ENCODE data around the gene CCR5. TPM values are rescaled to one million over a fixed set of nuclear protein-coding genes. Genes with fewer than 3 reads are reported as not detected.

Gene CCR5
- total and polyA plus RNA-seq, 9 donors, result 0.13 to 0.52 (median 0.38) TPM

- WGBS (ENCODE audit: insufficient coverage), result 50% methylated on average over 1 of the region's 6 CpGs
- H3K36me3 ChIP-seq (ENCODE audit: control insufficient read depth, insufficient read depth, low read length), result no peaks in the 10 kb centered on the region
- no peaks in the 10 kb centered on the region for H3K9me3 ChIP-seq (replicated peaks; ENCODE audit: control insufficient read depth, low read depth, low read length)
- no peaks in the 10 kb centered on the region for H3K4me1 ChIP-seq (ENCODE audit: control insufficient read depth, insufficient read depth, low read length)
- H3K4me3 ChIP-seq (ENCODE audit: low read length), result no peak overlapping the region
- peaks cover 18% of the 10 kb centered on the region for H3K27me3 ChIP-seq (ENCODE audit: control insufficient read depth, insufficient read depth, low read length)
- no peak for DNase-seq
- peak overlapping the region; percentile 42 for H3K27ac ChIP-seq (ENCODE audit: low read length)
Measured at GRCh38 chr3:46369675-46370132, 1.0 kb upstream of the CCR5 start.

- Histone ChIP-seq H3K27ac (ENCODE audit: low read length) (no peak overlapping the region), H3K27me3 (ENCODE audit: control insufficient read depth, insufficient read depth, low read length) (peaks cover 19% of the 10 kb centered on the region), H3K4me3 (ENCODE audit: low read length) (no peak overlapping the region), H3K9me3 (replicated peaks; ENCODE audit: control insufficient read depth, low read depth, low read length) (no peaks in the 10 kb centered on the region), H3K4me1 (ENCODE audit: control insufficient read depth, insufficient read depth, low read length) (no peaks in the 10 kb centered on the region), H3K36me3 (ENCODE audit: control insufficient read depth, insufficient read depth, low read length) (no peaks in the 10 kb centered on the region)
- WGBS (ENCODE audit: insufficient coverage), result 89% methylated on average over 4 of the region's 10 CpGs
- DNase-seq, result no peak
Measured at GRCh38 chr3:46371519-46372340, 984 bp downstream of the CCR5 start.

GRCh38 chr3:46372492-46373359 lies 2.0 kb downstream of the CCR5 start:
- H3K27ac ChIP-seq (ENCODE audit: low read length), result no peak overlapping the region
- no peaks in the 10 kb centered on the region for H3K9me3 ChIP-seq (replicated peaks; ENCODE audit: control insufficient read depth, low read depth, low read length)
- H3K4me3 ChIP-seq (ENCODE audit: low read length), result no peak overlapping the region
- H3K27me3 ChIP-seq (ENCODE audit: control insufficient read depth, insufficient read depth, low read length), result peaks cover 23% of the 10 kb centered on the region
- no peaks in the 10 kb centered on the region for H3K36me3 ChIP-seq (ENCODE audit: control insufficient read depth, insufficient read depth, low read length)
- 81% methylated on average over 4 of the region's 9 CpGs for WGBS (ENCODE audit: insufficient coverage)
- no peak for DNase-seq
- H3K4me1 ChIP-seq (ENCODE audit: control insufficient read depth, insufficient read depth, low read length), result no peaks in the 10 kb centered on the region

GRCh38 chr3:46374755-46375154 lies 4.0 kb downstream of the CCR5 start:
- no peak overlapping the region for H3K27ac ChIP-seq (ENCODE audit: low read length)
- WGBS (ENCODE audit: insufficient coverage), result 74% methylated on average over 3 of the region's 3 CpGs
- H3K4me1 ChIP-seq (ENCODE audit: control insufficient read depth, insufficient read depth, low read length), result no peaks in the 10 kb centered on the region
- H3K4me3 ChIP-seq (ENCODE audit: low read length), result no peak overlapping the region
- H3K27me3 ChIP-seq (ENCODE audit: control insufficient read depth, insufficient read depth, low read length), result peaks cover 17% of the 10 kb centered on the region
- DNase-seq, result no peak
- H3K9me3 ChIP-seq (replicated peaks; ENCODE audit: control insufficient read depth, low read depth, low read length), result no peaks in the 10 kb centered on the region
- no peaks in the 10 kb centered on the region for H3K36me3 ChIP-seq (ENCODE audit: control insufficient read depth, insufficient read depth, low read length)

DNA sequence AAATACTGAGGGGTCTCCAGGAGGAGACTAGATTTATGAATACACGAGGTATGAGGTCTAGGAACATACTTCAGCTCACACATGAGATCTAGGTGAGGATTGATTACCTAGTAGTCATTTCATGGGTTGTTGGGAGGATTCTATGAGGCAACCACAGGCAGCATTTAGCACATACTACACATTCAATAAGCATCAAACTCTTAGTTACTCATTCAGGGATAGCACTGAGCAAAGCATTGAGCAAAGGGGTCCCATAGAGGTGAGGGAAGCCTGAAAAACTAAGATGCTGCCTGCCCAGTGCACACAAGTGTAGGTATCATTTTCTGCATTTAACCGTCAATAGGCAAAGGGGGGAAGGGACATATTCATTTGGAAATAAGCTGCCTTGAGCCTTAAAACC lies 4.5 kb downstream of the CCR5 start:
- no peak overlapping the region for H3K4me3 ChIP-seq (ENCODE audit: low read length)
- H3K9me3 ChIP-seq (replicated peaks; ENCODE audit: control insufficient read depth, low read depth, low read length), result no peaks in the 10 kb centered on the region
- H3K36me3 ChIP-seq (ENCODE audit: control insufficient read depth, insufficient read depth, low read length), result no peaks in the 10 kb centered on the region
- no peaks in the 10 kb centered on the region for H3K4me1 ChIP-seq (ENCODE audit: control insufficient read depth, insufficient read depth, low read length)
- no peak for DNase-seq
- H3K27me3 ChIP-seq (ENCODE audit: control insufficient read depth, insufficient read depth, low read length), result peaks cover 16% of the 10 kb centered on the region
- no peak overlapping the region for H3K27ac ChIP-seq (ENCODE audit: low read length)
- WGBS (ENCODE audit: insufficient coverage), result no CpG with 5 or more reads among the region's 2 CpGs

DNA sequence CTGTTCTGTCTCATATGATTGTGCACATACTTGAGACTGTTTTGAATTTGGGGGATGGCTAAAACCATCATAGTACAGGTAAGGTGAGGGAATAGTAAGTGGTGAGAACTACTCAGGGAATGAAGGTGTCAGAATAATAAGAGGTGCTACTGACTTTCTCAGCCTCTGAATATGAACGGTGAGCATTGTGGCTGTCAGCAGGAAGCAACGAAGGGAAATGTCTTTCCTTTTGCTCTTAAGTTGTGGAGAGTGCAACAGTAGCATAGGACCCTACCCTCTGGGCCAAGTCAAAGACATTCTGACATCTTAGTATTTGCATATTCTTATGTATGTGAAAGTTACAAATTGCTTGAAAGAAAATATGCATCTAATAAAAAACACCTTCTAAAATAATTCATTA lies 5.1 kb downstream of the CCR5 start:
- Histone ChIP-seq H3K4me3 (ENCODE audit: low read length) (no peak overlapping the region), H3K27me3 (ENCODE audit: control insufficient read depth, insufficient read depth, low read length) (peaks cover 16% of the 10 kb centered on the region), H3K36me3 (ENCODE audit: control insufficient read depth, insufficient read depth, low read length) (no peaks in the 10 kb centered on the region), H3K27ac (ENCODE audit: low read length) (no peak overlapping the region), H3K9me3 (replicated peaks; ENCODE audit: control insufficient read depth, low read depth, low read length) (no peaks in the 10 kb centered on the region), H3K4me1 (ENCODE audit: control insufficient read depth, insufficient read depth, low read length) (peaks cover 5% of the 10 kb centered on the region)
- 25% methylated on average over 1 of the region's 2 CpGs for WGBS (ENCODE audit: insufficient coverage)
- DNase-seq, result no peak

DNA sequence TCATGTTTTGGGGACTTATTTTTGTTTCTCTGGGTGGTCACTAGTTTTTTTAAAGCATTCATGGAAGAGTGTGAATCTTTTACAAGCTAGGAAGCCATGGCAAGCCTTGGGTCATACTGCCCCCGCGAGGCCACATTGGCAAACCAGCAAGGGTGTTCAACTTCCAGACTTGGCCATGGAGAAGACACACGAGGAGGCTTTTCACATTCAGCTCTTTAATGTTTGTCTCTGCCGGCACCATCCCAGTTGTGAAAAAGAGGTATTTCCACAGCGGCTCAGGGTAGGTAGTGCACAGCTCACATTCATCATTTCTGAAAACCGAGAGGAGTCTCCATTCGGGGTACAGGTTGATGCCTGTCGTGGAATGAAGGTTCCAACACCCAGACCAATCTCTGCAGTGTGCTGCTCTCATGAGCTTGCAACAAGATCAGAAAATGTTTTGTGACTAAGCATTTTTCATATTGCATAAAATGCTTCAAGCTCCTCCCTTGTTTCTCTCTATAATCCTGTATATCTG lies 7.7 kb downstream of the CCR5 start:
- DNase-seq, result peak; percentile 50
- H3K36me3 ChIP-seq (ENCODE audit: control insufficient read depth, insufficient read depth, low read length), result no peaks in the 10 kb centered on the region
- WGBS (ENCODE audit: insufficient coverage), result 39% methylated on average over 7 of the region's 8 CpGs
- no peak overlapping the region for H3K27ac ChIP-seq (ENCODE audit: low read length)
- no peaks in the 10 kb centered on the region for H3K9me3 ChIP-seq (replicated peaks; ENCODE audit: control insufficient read depth, low read depth, low read length)
- H3K27me3 ChIP-seq (ENCODE audit: control insufficient read depth, insufficient read depth, low read length), result peaks cover 16% of the 10 kb centered on the region
- no peak overlapping the region for H3K4me3 ChIP-seq (ENCODE audit: low read length)
- H3K4me1 ChIP-seq (ENCODE audit: control insufficient read depth, insufficient read depth, low read length), result peaks cover 5% of the 10 kb centered on the region

DNA sequence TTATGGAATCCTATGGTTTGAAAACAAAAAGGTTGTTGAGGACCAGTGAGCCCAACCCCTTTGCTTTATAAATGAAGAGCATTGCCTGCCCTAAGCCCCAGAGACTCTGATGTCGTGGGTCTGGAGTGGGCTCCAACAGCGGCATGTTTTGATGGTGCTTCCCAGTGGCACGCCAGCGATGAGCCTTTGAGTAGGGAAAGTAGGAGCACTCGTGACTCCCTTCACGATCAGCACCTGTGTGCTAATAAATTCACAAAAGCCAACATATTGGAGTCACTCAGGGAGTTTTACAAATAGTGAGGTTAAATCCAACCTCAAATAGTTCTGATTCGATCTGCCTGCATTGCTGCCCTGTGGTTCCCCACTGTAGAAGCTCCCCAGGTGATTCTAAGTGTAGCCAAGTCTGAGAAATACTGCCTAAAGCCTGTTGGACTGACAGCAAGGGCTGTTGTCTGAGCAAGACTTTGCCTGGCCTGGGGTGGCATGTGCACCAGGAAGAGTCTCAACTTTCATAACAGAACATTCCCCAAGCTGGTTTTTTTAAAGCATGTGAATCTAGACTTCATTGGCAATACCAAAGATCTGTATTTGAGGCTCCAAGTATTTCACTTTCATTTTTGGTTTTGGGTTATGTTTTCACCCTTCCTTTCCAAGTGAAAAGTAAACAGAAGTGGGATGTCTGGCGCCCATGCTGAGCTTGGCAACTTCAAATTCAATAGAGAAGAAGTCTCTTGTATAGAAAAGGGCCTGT lies 9.9 kb downstream of the CCR5 start:
- peaks cover 6% of the 10 kb centered on the region for H3K27me3 ChIP-seq (ENCODE audit: control insufficient read depth, insufficient read depth, low read length)
- no peak overlapping the region for H3K27ac ChIP-seq (ENCODE audit: low read length)
- H3K4me3 ChIP-seq (ENCODE audit: low read length), result no peak overlapping the region
- H3K9me3 ChIP-seq (replicated peaks; ENCODE audit: control insufficient read depth, low read depth, low read length), result no peaks in the 10 kb centered on the region
- DNase-seq, result peak; percentile 44
- peaks cover 5% of the 10 kb centered on the region for H3K4me1 ChIP-seq (ENCODE audit: control insufficient read depth, insufficient read depth, low read length)
- H3K36me3 ChIP-seq (ENCODE audit: control insufficient read depth, insufficient read depth, low read length), result no peaks in the 10 kb centered on the region
- WGBS (ENCODE audit: insufficient coverage), result 50% methylated on average over 1 of the region's 8 CpGs

GRCh38 chr3:46381625-46382024 lies 10.9 kb downstream of the CCR5 start:
- Histone ChIP-seq H3K4me3 (ENCODE audit: low read length) (no peak overlapping the region), H3K27me3 (ENCODE audit: control insufficient read depth, insufficient read depth, low read length) (peaks cover 5% of the 10 kb centered on the region), H3K4me1 (ENCODE audit: control insufficient read depth, insufficient read depth, low read length) (peaks cover 5% of the 10 kb centered on the region), H3K9me3 (replicated peaks; ENCODE audit: control insufficient read depth, low read depth, low read length) (no peaks in the 10 kb centered on the region), H3K27ac (ENCODE audit: low read length) (no peak overlapping the region), H3K36me3 (ENCODE audit: control insufficient read depth, insufficient read depth, low read length) (no peaks in the 10 kb centered on the region)
- no peak for DNase-seq
- no CpG with 5 or more reads among the region's 3 CpGs for WGBS (ENCODE audit: insufficient coverage)

Measured in muscle of leg (tissue), 11 donors.